HCT116 (cell line): ENCODE data around the gene CNBD2. TPM values are rescaled to one million over a fixed set of nuclear protein-coding genes. Genes with fewer than 3 reads are reported as not detected.

Source experiments
- ATAC-seq: fragments of 200-7000 bp; cut with Tn5 transposase; 2 replicates; pipeline ENCODE4 v1.9.1; 2020; ENCODE audit warnings: mild to moderate bottlenecking, moderate library complexity
- BruUV-seq: library from RNA; stranded (reverse); fragments of 400-500 nt; replicated peaks from 2 replicates; lab custom pipeline; 2021; lab: Mats Ljungman, UMichigan
- CTCF ChIA-PET: fragments of 300-600 bp; sonication (Branson Sonifier 250); formaldehyde crosslinking; loops from one replicate; lab custom pipeline; 2021; ENCODE audit warnings: antibody characterized with exemption; lab: Charles Lee
- POLR2A ChIA-PET: fragments of 300-600, 350-600 bp; sonication (Branson Sonifier 250); formaldehyde crosslinking; loops from one replicate; lab custom pipeline; 2021; ENCODE audit warnings: antibody characterized with exemption; lab: Charles Lee
- RAD21 ChIA-PET, 2 experiments: fragments of 300-600 bp; sonication (Branson Sonifier 250); formaldehyde crosslinking; loops; one replicate each; lab custom pipeline; 2023; ENCODE audit warnings: low total read pairs in 2 of 2; ENCODE audit not compliant: uncharacterized antibody in 2 of 2, unreplicated experiment in 2 of 2, low non-redundant PET in 1 of 2; lab: Charles Lee
- DNase-seq: peaks from one replicate; pipeline ENCODE4 v3.0.0-alpha.2; 2010; ENCODE audit warnings: low read depth, low spot score
- H2AFZ ChIP-seq: fragments of 200-600 bp; shearing (Covaris generic), sonication (generic); 2 replicates; pipeline ENCODE4 v1.6.1; 2017; ENCODE audit warnings: low read depth, mixed run types, mixed read lengths, antibody characterized with exemption, low read length; ENCODE audit not compliant: poor library complexity, severe bottlenecking
- H3K27ac ChIP-seq: 2 replicates; pipeline ENCODE4 v1.5.1; 2012; ENCODE audit warnings: low read depth, low read length
- H3K27me3 ChIP-seq: fragments of 200-600 bp; sonication (generic); 2 replicates; pipeline ENCODE4 v1.6.1; 2016; ENCODE audit warnings: mixed run types, low read length, mixed read lengths; ENCODE audit not compliant: insufficient read depth
- H3K36me3 ChIP-seq, 2 experiments: fragments of 200-500 bp in 1 of 2; fragments of 200-600 bp in 1 of 2; sonication (Bioruptor generic) in 1 of 2; sonication (generic) in 1 of 2; 2 replicates each; pipeline versions ENCODE4 v1.5.1 to v1.6.1; 2014 to 2016; ENCODE audit warnings: low read length in 2 of 2, inconsistent platforms in 1 of 2, mixed read lengths in 1 of 2, mixed run types in 1 of 2; ENCODE audit not compliant: insufficient read depth in 2 of 2, control insufficient read depth in 1 of 2
- H3K4me1 ChIP-seq, 2 experiments: fragments of 200-600 bp in 1 of 2; sonication (generic) in 1 of 2; 2 replicates each; pipeline versions ENCODE4 v1.5.1 to v1.6.1; 2012 to 2017; ENCODE audit warnings: low read length in 2 of 2, inconsistent platforms in 1 of 2, mild to moderate bottlenecking in 1 of 2, mixed read lengths in 1 of 2, mixed run types in 1 of 2, moderate library complexity in 1 of 2; ENCODE audit not compliant: insufficient read depth in 2 of 2, control insufficient read depth in 1 of 2
- H3K4me2 ChIP-seq: fragments of 200-600 bp; sonication (generic); 2 replicates; pipeline ENCODE4 v1.6.1; 2017; ENCODE audit warnings: mixed run types, low read length, mixed read lengths
- H3K4me3 ChIP-seq, 2 experiments: fragments of 200-600 bp in 1 of 2; sonication (generic) in 1 of 2; replicated peaks in 1 of 2; 2 replicates each; pipeline ENCODE4 v1.5.1; 2011 to 2016; ENCODE audit warnings: low read length in 2 of 2, control low read depth in 1 of 2, low read depth in 1 of 2, mild to moderate bottlenecking in 1 of 2, mixed read lengths in 1 of 2, mixed run types in 1 of 2
- H3K79me2 ChIP-seq: fragments of 200-600 bp; sonication (generic); 2 replicates; pipeline ENCODE4 v1.6.1; 2017; ENCODE audit warnings: mild to moderate bottlenecking, mixed run types, low read length, moderate library complexity, mixed read lengths; ENCODE audit not compliant: insufficient read depth
- H3K9ac ChIP-seq: fragments of 200-600 bp; sonication (generic); 2 replicates; pipeline ENCODE4 v1.6.1; 2016; ENCODE audit warnings: low read length, mixed read lengths
- H3K9me2 ChIP-seq: fragments of 200-600 bp; sonication (generic), shearing (Covaris generic); 2 replicates; pipeline ENCODE4 v1.6.1; 2017; ENCODE audit warnings: mixed run types, mild to moderate bottlenecking, moderate library complexity; ENCODE audit not compliant: insufficient read depth
- H3K9me3 ChIP-seq, 2 experiments: fragments of 200-500 bp in 1 of 2; fragments of 200-600 bp in 1 of 2; sonication (Bioruptor generic) in 1 of 2; sonication (generic) in 1 of 2; 2 replicates each; pipeline ENCODE4 v1.6.1; 2014 to 2017; ENCODE audit warnings: low read length in 2 of 2, mixed read lengths in 2 of 2, inconsistent platforms in 1 of 2, low read depth in 1 of 2, mild to moderate bottlenecking in 1 of 2, mixed run types in 1 of 2, moderate library complexity in 1 of 2; ENCODE audit not compliant: control insufficient read depth in 1 of 2, insufficient read depth in 1 of 2
- H4K20me1 ChIP-seq: fragments of 200-600 bp; sonication (generic), shearing (Covaris generic); 2 replicates; pipeline ENCODE4 v1.6.1; 2017; ENCODE audit warnings: mixed run types, mild to moderate bottlenecking, moderate library complexity; ENCODE audit not compliant: insufficient read depth
- CBX3 ChIP-seq: IDR thresholded peaks from 2 replicates; pipeline ENCODE4 v1.6.1; 2012; ENCODE audit warnings: low read depth
- EGR1 ChIP-seq: IDR thresholded peaks from 2 replicates; pipeline ENCODE4 v1.6.1; 2012; ENCODE audit warnings: low read depth
- POLR2AphosphoS5 ChIP-seq: IDR thresholded peaks from 2 replicates; pipeline ENCODE4 v1.6.1; 2011; ENCODE audit warnings: mild to moderate bottlenecking, low read depth, low read length, moderate library complexity
- RAD21 ChIP-seq: IDR thresholded peaks from 2 replicates; pipeline ENCODE4 v1.6.1; 2012; ENCODE audit warnings: low read depth, mild to moderate bottlenecking
- ZFX ChIP-seq: fragments of 450-650 bp; IDR thresholded peaks from 2 replicates; pipeline ENCODE4 v1.6.1; 2017
- intact Hi-C: fragments of 100-400 bp; cut with micrococcal nuclease; formaldehyde crosslinking; loops from 2 replicates; pipeline ENCODE4 v1.10.0; 2022
- total RNA-seq: library from RNA; stranded (reverse); gene quantifications from one replicate; pipeline ENCODE4 v1.2.1, GENCODE V29; 2021; ENCODE audit not compliant: unreplicated experiment
- TF ChIP-seq, protein P1 (sequence below), 3 experiments: fragments of 200-600 bp in 1 of 3; sonication (generic) in 1 of 3; IDR thresholded peaks in 2 of 3; conservative IDR thresholded peaks in 1 of 3; 2 replicates each; pipeline ENCODE4 v1.5.1; 2012 to 2017; ENCODE audit warnings: low read depth in 2 of 3, low read length in 2 of 3, antibody characterized with exemption in 1 of 3, borderline replicate concordance in 1 of 3, control low read depth in 1 of 3, mild to moderate bottlenecking in 1 of 3, mixed read lengths in 1 of 3, mixed run types in 1 of 3, moderate library complexity in 1 of 3; ENCODE audit not compliant: insufficient read depth in 1 of 3
- TF ChIP-seq, protein P2 (sequence below): IDR thresholded peaks from 2 replicates; pipeline ENCODE4 v1.6.1; 2011; ENCODE audit warnings: mild to moderate bottlenecking, low read length, moderate library complexity; ENCODE audit not compliant: insufficient replicate concordance; ENCODE audit errors: extremely low read depth

The CNBD2 gene
- total RNA-seq, 1 experiment from 2014 or later = 3.1 TPM

DNA sequence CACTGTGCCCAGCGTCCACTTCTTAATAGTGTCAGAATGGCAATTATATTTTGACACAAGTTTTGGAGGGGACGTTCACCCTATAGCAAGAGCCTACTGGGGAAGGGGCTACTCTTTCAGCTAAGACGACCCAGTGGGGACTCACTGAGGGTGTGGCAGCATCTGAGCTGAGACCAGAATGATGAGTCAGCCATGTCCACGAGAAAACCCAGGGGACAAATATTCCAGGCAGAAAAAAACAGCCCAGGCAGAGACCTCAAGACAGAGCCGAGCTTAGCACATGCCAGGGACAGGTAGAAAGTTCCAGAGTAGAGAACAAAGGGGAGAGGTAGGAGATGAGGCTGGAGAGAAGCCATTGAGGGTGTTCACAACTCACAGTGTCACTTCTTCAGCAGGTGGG lies 11.2 kb downstream of the CNBD2 start:
- CTCF ChIA-PET = interaction anchor here (1.4 to 3.6 kb wide), 3 partner anchors 11 to 25 kb away, joined by 4 to 15 read pairs (median 4); partner anchors contain the start of gene SCAND1
- Histone ChIP-seq H3K27me3 (no peaks in the 10 kb centered on the region), H3K79me2 (no peaks in the 10 kb centered on the region), H4K20me1 (no peaks in the 10 kb centered on the region), H3K9me3 (no peaks in the 10 kb centered on the region), H3K4me3 (no peak overlapping the region), H3K4me2 (no peak overlapping the region), H3K4me1 (peaks cover 0 to 5% of the 10 kb centered on the region in 2 experiments; a peak in 2 of 4 replicates), H3K36me3 (no peaks in the 10 kb centered on the region), H3K9me2 (no peaks in the 10 kb centered on the region), H3K27ac (no peak overlapping the region), H3K9ac (no peak overlapping the region), H2AFZ (no peak overlapping the region)
- RAD21 ChIA-PET = no interaction called here
- no peak for ATAC-seq
- no peak for DNase-seq
- BruUV-seq = no TSS peak
- intact Hi-C loops = no loop called here
- POLR2A ChIA-PET = interaction anchor here (1.2 kb wide), 1 partner anchor 25 kb away, joined by 3 read pairs; the partner anchor contains the start of gene SCAND1
- TF ChIP-seq, protein P1, sequence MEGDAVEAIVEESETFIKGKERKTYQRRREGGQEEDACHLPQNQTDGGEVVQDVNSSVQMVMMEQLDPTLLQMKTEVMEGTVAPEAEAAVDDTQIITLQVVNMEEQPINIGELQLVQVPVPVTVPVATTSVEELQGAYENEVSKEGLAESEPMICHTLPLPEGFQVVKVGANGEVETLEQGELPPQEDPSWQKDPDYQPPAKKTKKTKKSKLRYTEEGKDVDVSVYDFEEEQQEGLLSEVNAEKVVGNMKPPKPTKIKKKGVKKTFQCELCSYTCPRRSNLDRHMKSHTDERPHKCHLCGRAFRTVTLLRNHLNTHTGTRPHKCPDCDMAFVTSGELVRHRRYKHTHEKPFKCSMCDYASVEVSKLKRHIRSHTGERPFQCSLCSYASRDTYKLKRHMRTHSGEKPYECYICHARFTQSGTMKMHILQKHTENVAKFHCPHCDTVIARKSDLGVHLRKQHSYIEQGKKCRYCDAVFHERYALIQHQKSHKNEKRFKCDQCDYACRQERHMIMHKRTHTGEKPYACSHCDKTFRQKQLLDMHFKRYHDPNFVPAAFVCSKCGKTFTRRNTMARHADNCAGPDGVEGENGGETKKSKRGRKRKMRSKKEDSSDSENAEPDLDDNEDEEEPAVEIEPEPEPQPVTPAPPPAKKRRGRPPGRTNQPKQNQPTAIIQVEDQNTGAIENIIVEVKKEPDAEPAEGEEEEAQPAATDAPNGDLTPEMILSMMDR (IDR thresholded peaks at IDR 0.05 in 2 of 3, conservative IDR thresholded peaks at IDR 0.05 in 1 of 3; ENCODE audit: borderline replicate concordance in 1 of 3, insufficient read depth in 1 of 3, low read depth in 2 of 3, low read length in 2 of 3) = no peak
- TF ChIP-seq RAD21 = no peak
- no peak for TF ChIP-seq CBX3
- TF ChIP-seq, protein P2, sequence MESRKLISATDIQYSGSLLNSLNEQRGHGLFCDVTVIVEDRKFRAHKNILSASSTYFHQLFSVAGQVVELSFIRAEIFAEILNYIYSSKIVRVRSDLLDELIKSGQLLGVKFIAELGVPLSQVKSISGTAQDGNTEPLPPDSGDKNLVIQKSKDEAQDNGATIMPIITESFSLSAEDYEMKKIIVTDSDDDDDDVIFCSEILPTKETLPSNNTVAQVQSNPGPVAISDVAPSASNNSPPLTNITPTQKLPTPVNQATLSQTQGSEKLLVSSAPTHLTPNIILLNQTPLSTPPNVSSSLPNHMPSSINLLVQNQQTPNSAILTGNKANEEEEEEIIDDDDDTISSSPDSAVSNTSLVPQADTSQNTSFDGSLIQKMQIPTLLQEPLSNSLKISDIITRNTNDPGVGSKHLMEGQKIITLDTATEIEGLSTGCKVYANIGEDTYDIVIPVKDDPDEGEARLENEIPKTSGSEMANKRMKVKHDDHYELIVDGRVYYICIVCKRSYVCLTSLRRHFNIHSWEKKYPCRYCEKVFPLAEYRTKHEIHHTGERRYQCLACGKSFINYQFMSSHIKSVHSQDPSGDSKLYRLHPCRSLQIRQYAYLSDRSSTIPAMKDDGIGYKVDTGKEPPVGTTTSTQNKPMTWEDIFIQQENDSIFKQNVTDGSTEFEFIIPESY = no peak
- no peak for TF ChIP-seq EGR1
- TF ChIP-seq ZFX = no peak
- no peak for TF ChIP-seq POLR2AphosphoS5
